Thoracic aorta (tissue), 2 donors: Measurements from ENCODE around the gene BHLHE40. TPM values are rescaled to one million over a fixed set of nuclear protein-coding genes. Genes with fewer than 3 reads are reported as not detected.

Source experiments
- ATAC-seq: fragments of 150-250 bp; one replicate; pipeline ENCODE4 v1.8.0; 2017; ENCODE audit warnings: low read depth; ENCODE audit not compliant: insufficient number of reproducible peaks, low FRiP score
- DNase-seq: peaks from one replicate; pipeline ENCODE4 v3.0.0-alpha.2; 2020; ENCODE audit warnings: low spot score
- H3K27ac ChIP-seq, 2 donors: fragments of 200-600 bp; sonication (generic); 1 replicate in 1 of 2; 2 replicates in 1 of 2; pipeline ENCODE4 v1.5.1; 2016; ENCODE audit warnings: mild to moderate bottlenecking in 2 of 2, moderate library complexity in 2 of 2
- H3K27me3 ChIP-seq: fragments of 200-600 bp; sonication (generic); replicated peaks from 2 replicates; pipeline ENCODE4 v1.6.0; 2016; ENCODE audit warnings: mild to moderate bottlenecking; ENCODE audit not compliant: insufficient read depth
- H3K36me3 ChIP-seq: fragments of 200-600 bp; sonication (generic); one replicate; pipeline ENCODE4 v1.5.1; 2016
- H3K4me1 ChIP-seq, 2 donors: fragments of 200-600 bp; sonication (generic); 1 replicate in 1 of 2; 2 replicates in 1 of 2; pipeline versions ENCODE4 v1.5.1 to v1.6.0; 2016; ENCODE audit warnings: low read depth in 2 of 2, mild to moderate bottlenecking in 1 of 2; ENCODE audit not compliant: control insufficient read depth in 1 of 2
- H3K4me3 ChIP-seq: fragments of 200-600 bp; sonication (generic); 2 replicates; pipeline ENCODE4 v1.5.1; 2016; ENCODE audit warnings: mild to moderate bottlenecking
- H3K9me3 ChIP-seq: fragments of 200-600 bp; sonication (generic); 2 replicates; pipeline ENCODE4 v1.5.1; 2016
- CTCF ChIP-seq: fragments of 200-600 bp; sonication (generic); IDR thresholded peaks from one replicate; pipeline ENCODE4 v1.5.1; 2019; ENCODE audit warnings: antibody characterized with exemption
- total RNA-seq, 2 donors: library from RNA; depleted of rRNA; stranded (reverse); fragments of >200 nt; gene quantifications; one replicate each; pipeline versions ENCODE4 v1.1.0 to v1.2.3, GENCODE V29; 2016

BHLHE40 gene
- total RNA-seq, 2 donors from 2014 or later, result 47.2 to 109 TPM

GRCh38 chr3:5002871-5003247 lies 23.6 kb downstream of the BHLHE40 start:
- no peaks in the 10 kb centered on the region for H3K36me3 ChIP-seq
- H3K27me3 ChIP-seq, result no peaks in the 10 kb centered on the region
- H3K4me1 ChIP-seq, result no peaks in the 10 kb centered on the region
- H3K4me3 ChIP-seq, result no peak overlapping the region
- no peak overlapping the region for H3K27ac ChIP-seq
- DNase-seq, result no peak
- no peaks in the 10 kb centered on the region for H3K9me3 ChIP-seq
- no peak for TF ChIP-seq CTCF
- ATAC-seq, result no peak

GRCh38 chr3:5004319-5005152 lies 25.3 kb downstream of the BHLHE40 start:
- Histone ChIP-seq H3K9me3 (no peaks in the 10 kb centered on the region), H3K27me3 (no peaks in the 10 kb centered on the region), H3K36me3 (no peaks in the 10 kb centered on the region), H3K4me3 (no peak overlapping the region), H3K4me1 (no peaks in the 10 kb centered on the region), H3K27ac (no peak overlapping the region)
- ATAC-seq, result no peak
- DNase-seq, result no peak
- TF ChIP-seq CTCF, result no peak

GRCh38 chr3:5005367-5005766 lies 26.1 kb downstream of the BHLHE40 start:
- DNase-seq, result no peak
- no peaks in the 10 kb centered on the region for H3K36me3 ChIP-seq
- no peak for ATAC-seq
- H3K4me1 ChIP-seq, result no peaks in the 10 kb centered on the region
- H3K4me3 ChIP-seq, result no peak overlapping the region
- H3K27ac ChIP-seq, result no peak overlapping the region
- H3K27me3 ChIP-seq, result no peaks in the 10 kb centered on the region
- TF ChIP-seq CTCF, result no peak
- no peaks in the 10 kb centered on the region for H3K9me3 ChIP-seq

- H3K27me3 ChIP-seq, result no peaks in the 10 kb centered on the region
- no peaks in the 10 kb centered on the region for H3K9me3 ChIP-seq
- H3K4me1 ChIP-seq, result no peaks in the 10 kb centered on the region
- ATAC-seq (no peak), DNase-seq (no peak)
- H3K4me3 ChIP-seq, result no peak overlapping the region
- H3K36me3 ChIP-seq, result no peaks in the 10 kb centered on the region
- TF ChIP-seq CTCF, result no peak
- H3K27ac ChIP-seq, result no peak overlapping the region
Measured at GRCh38 chr3:5006755-5007202, 27.5 kb downstream of the BHLHE40 start.

GRCh38 chr3:5007873-5008272 lies 28.6 kb downstream of the BHLHE40 start:
- no peak for ATAC-seq
- Histone ChIP-seq H3K4me1 (no peaks in the 10 kb centered on the region), H3K27ac (no peak overlapping the region), H3K27me3 (no peaks in the 10 kb centered on the region), H3K36me3 (no peaks in the 10 kb centered on the region), H3K9me3 (no peaks in the 10 kb centered on the region), H3K4me3 (no peak overlapping the region)
- no peak for TF ChIP-seq CTCF
- no peak for DNase-seq
